CD4-positive, alpha-beta T cell treated with Interleukin-10 for 1 hour (primary cell): ENCODE results near the gene VWA8.
"Not testable (repeated sequence)": the region's sequence is repeated elsewhere in the genome, so short reads cannot be mapped to it uniquely, and the experiment has no call there.

Experiments used
- DNase-seq: peaks from one replicate; pipeline ENCODE4 v3.0.0-alpha.2; 2020

Gene VWA8

GRCh38 chr13:41962994-41963393 lies 2.1 kb upstream of the VWA8 start:
- DNase-seq, result no peak

GRCh38 chr13:41961466-41961760 lies 504 bp upstream of the VWA8 start:
- no peak for DNase-seq

- DNase-seq, result no peak
These were observed 685 bp downstream of the VWA8 start for GRCh38 chr13:41960211-41960636.

- DNase-seq, result no peak
These were observed 4.6 kb downstream of the VWA8 start for GRCh38 chr13:41956272-41956671.

- DNase-seq, result no peak
These were observed 5.3 kb downstream of the VWA8 start for GRCh38 chr13:41955605-41956004.

- DNase-seq, result no peak
These were observed 6.7 kb downstream of the VWA8 start for GRCh38 chr13:41954226-41954625.

- no peak for DNase-seq
These were observed 8.2 kb downstream of the VWA8 start for GRCh38 chr13:41952749-41953148.

- not testable (repeated sequence) for DNase-seq
These were observed 11.8 kb downstream of the VWA8 start for GRCh38 chr13:41949104-41949503.

- no peak for DNase-seq
These were observed 15.0 kb downstream of the VWA8 start for GRCh38 chr13:41945926-41946325.

GRCh38 chr13:41944635-41945397 lies 16.1 kb downstream of the VWA8 start:
- DNase-seq, result no peak

GRCh38 chr13:41944229-41944628 lies 16.7 kb downstream of the VWA8 start:
- DNase-seq, result no peak

- no peak for DNase-seq
These were observed 18.3 kb downstream of the VWA8 start for GRCh38 chr13:41942462-41943094.

- DNase-seq, result no peak
These were observed 19.7 kb downstream of the VWA8 start for GRCh38 chr13:41941174-41941573.

- no peak for DNase-seq
These were observed 21.5 kb downstream of the VWA8 start for GRCh38 chr13:41939398-41939797.

- no peak for DNase-seq
These were observed 22.0 kb downstream of the VWA8 start for GRCh38 chr13:41938918-41939317.

GRCh38 chr13:41937388-41937787 lies 23.5 kb downstream of the VWA8 start:
- DNase-seq, result no peak

- no peak for DNase-seq
These were observed 25.4 kb downstream of the VWA8 start for GRCh38 chr13:41935501-41935900.

- no peak for DNase-seq
These were observed 25.9 kb downstream of the VWA8 start for GRCh38 chr13:41934994-41935393.

- DNase-seq, result no peak
These were observed 26.8 kb downstream of the VWA8 start for GRCh38 chr13:41934120-41934519.

- no peak for DNase-seq
These were observed 29.6 kb downstream of the VWA8 start for GRCh38 chr13:41931337-41931736.

- DNase-seq, result no peak
These were observed 30.8 kb downstream of the VWA8 start for GRCh38 chr13:41930154-41930553.

- no peak for DNase-seq
These were observed 32.6 kb downstream of the VWA8 start for GRCh38 chr13:41928323-41928722.

- DNase-seq, result no peak
These were observed 35.9 kb downstream of the VWA8 start for GRCh38 chr13:41925014-41925413.

- DNase-seq, result not testable (repeated sequence)
These were observed 38.0 kb downstream of the VWA8 start for GRCh38 chr13:41922894-41923293.
